ENCODE measurements around the gene CA10.

Gene CA10

DNA sequence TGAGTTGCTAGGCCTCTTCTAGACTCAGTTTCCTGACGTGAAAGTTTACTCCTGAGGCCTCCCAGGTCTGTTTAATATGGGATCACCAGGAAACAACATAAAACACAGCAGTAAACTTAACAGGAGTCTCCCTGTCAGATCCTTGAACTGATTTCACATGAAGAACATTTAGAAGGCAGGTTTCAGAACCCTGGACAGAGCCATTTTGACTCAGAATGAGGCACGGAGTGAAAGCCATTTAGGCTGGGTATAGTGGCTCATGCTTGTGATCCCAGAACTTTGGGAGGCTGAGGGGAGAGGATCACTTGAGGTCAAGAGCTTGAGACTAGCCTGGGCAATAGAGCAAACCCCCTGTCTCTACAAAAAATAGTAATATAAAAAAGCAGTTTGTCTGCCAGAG, 289.1 kb downstream of the CA10 start:
- DNase-seq (ENCODE audit: low spot score) = no peak

DNA sequence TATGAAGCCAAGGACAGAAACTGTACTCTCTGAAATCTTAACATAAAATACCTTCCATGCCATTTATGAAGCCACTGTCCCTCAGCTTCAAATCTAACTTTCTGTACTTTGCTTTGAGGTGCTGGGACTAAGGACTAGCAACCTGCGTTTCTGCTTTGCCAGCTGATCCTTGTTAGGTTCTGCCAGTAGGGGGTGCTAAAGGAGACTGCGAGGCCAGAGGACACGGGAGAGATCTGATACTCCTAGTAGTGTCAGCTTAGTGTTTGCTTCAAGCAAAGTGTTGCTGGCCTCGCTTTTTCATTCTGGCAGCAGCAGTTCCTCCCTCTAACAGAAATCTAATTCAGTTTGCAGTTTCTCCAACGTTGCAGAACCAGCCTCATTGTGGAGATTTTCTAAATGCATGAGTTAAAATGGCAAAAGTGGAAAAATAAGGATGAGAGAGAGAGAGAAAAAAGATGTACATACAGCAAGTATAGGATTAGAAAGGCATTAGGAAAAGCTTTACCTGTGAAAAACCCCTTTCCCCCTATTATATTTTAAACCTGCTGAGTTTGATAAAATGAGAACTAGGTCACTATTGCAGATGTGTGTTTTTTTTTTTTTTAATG, 297.5 kb downstream of the CA10 start:
- no peak for DNase-seq (ENCODE audit: low spot score)

DNA sequence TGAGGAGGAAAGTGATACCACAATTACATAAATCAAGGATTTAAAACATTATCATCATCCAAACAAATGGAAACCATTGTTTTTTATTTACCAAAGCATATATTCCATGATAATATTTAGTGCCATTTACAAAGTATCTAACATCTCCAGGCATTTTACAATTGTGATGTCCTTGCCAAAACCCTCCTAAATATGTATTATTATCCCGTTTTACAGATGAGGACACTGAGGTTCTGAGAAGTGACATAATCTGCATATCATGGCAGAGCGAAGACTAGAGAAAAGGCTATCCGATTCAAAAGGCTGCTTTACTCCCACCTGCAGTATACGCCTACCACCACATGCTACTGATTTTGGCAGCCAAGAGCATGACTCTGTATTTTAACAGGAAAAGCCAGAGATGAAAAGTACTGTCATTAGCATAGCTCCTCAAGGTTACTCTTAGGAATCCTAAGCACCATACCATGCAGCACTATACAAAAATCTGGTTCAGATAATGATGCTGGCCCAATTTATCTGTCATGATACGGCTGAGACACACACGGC, 301.4 kb downstream of the CA10 start:
- DNase-seq (ENCODE audit: low spot score) = no peak

DNA sequence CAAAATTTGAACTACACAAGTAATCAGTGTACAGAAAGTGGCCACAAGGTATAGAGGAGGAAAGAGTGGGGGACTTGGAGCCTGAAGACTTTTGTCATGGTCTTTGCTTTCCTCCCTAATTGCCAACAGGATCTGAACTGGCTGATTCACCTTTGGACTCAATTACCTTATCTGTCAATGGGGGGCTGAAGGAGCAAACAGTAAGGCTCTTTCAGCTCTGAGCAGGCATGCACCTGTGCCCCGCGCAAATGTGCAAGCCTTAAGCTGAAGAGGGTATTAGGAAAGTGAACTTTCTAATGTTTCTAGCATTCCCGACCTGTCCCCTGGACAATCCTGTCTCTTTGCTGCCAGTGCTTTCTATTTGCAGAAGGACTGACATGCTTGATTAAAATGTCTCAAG, 302.7 kb downstream of the CA10 start:
- no peak for DNase-seq (ENCODE audit: low spot score)

DNA sequence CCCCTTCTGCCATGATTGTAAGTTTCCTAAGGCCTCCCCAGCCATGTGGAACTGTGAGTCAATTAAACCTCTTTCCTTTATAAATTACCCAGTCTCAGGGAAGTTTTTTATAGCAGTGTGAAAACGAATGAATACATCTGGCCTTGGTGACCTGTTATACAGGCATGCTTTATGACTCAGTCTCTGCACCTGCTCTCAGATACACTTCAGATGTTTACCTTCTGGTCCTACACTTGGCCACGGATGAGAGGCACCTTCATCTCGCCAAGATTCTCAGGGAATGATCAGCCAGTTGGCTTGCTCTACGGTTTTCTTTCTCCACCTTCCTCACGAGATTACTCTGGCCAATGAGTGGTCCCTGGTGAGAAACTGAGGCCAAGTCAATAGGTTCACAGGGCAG, 304.7 kb downstream of the CA10 start:
- no peak for DNase-seq (ENCODE audit: low spot score)

DNA sequence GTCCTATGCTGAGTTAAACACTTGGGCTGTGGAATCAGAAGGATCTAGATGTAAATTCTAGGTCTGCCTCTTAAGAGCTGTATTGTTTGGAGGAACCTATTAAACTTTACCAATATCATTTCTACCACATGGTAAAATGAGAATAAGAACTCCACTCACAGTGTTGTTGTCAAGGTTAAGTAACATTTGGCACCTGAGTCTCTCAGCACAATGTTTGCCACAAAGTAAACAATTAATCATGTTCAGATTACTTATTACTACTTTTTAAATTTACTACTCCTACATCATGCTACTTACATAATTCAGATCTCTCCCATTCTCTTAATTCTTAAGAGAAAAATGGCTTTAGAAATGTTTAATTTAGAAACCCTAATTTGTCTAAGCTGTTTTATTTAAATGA, 305.9 kb downstream of the CA10 start:
- DNase-seq (ENCODE audit: low spot score) = no peak

DNA sequence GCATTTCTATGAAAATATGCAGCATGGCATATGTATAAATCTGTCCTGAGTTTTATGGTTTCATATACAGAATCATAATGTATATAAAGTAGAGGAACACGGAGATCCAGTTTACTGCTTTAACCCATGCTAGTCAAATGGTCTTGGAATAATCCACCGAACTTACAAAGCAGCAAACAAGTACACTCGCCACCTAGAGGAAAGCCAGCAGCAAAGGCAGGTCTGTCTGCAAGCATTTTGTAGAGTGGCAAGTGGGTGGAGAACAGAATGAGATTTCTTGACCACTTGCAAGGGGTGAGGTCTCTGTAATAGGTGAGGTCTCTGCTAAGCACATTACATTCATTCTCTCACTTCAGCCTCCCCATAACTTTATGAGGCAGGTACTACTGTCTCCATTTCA, 308.3 kb downstream of the CA10 start:
- no peak for DNase-seq (ENCODE audit: low spot score)

DNA sequence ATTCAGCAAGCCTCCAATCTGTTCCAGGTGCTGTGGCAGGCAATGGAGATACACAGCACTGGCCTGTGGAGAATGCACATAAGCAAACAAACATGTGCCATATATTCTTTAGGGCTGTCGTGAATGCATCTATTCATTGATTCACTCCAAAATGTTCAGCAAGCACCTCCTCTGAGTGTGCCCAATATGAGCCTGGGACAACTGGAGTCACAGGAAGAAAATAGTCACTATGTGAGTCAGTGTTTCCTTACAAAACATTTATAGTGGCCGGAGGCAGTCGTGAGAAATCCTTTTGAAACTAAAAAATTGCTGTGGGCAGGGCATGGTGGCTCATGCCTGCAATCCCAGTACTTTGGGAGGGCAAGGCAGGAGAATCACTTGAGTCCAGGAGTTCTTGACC, 310.1 kb downstream of the CA10 start:
- DNase-seq (ENCODE audit: low spot score) = no peak

DNA sequence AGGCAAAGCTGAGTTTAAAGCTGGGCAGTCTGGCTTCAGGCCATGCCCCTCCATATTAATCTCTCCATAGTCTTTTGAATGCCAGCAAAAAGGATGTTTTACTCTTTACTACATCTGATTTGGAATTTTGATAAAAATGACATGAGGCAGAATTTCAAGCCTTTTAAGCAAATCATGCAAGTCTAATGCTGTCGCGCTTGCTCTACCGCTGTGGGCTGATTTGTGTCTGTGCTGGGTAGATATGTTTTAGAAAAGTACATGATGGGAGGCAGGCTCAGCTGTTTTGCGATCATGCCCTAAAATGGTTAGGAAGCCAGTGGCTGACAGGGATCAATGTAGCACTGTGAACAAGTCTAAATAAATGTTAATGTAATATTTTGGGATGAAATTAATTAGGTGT, 311.9 kb downstream of the CA10 start:
- no peak for DNase-seq (ENCODE audit: low spot score)

DNA sequence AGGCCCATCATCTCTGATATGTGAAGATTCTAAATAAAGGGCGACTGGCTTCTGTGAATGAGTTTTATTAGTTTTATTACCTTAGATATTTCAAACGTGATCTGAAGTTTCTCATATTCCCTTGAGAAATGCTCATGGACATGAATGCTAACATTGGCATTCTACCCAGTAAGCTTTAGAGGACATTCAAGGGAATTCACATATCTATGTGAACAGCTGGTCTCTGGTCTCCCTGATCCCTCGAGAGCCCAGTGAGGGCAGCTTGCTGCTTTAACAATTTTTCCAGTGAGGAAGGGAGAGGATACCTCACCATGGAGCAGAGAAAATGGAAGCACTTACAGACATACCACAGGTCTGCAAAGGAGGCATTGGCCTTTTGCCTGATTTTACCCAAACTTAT, 312.7 kb downstream of the CA10 start:
- DNase-seq (ENCODE audit: low spot score) = no peak

DNA sequence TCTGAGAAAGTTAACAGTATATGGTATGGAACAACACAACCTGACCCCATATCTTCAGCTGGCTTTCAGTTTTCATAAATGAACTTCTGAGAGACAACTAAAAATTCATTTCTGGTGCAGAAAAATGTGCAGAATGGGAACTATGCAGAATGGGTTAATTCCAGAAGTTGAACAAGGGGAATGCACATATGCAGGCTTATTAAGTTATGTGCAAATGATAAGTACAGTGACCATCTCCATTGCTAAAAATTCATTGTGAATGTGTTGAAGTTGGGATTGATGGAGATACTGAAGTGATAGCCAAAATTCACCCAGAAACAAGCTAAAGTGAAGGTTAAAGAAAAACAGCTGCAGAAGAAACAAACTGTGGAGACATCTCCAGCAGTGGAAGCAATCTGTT, 315.8 kb downstream of the CA10 start:
- DNase-seq (ENCODE audit: low spot score) = no peak

DNA sequence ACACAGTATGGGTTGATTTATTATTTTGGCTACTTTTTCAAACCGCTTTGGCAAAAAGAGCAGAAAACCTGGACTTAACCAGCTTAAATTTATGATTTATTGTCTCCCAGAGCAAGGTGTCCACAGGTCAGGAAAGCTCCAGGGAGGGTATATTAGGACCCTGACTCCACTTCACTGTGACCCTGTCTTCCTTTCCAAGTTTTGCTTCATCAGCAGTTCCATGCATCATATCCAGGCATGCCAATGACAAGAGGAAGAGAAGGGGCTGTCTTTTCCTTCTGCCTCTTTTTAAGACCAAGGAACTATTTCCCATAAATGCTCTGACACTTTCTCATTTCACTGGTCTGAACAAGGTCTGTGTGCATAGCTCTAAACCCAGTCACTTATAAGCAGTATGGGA, 316.8 kb downstream of the CA10 start:
- DNase-seq (ENCODE audit: low spot score) = no peak

DNA sequence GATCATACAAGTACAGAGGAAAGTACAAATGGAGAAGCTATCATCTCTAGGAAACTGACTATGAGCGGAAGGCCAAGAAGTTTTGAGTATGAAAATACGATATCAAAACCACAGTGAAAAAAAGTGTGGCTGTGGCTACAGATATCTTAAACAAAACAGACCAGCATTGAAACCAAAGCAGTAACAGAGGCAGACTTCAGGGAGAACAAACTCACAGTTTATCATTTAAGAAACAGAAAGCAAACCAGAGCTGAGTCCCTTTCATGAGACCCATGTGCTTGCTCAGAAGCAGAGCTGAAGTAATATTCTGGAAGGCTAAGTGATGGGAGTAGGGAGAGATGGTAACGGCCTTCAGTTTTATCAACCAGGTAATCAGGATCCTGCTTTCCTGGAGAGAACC, 317.8 kb downstream of the CA10 start:
- no peak for DNase-seq (ENCODE audit: low spot score)

DNA sequence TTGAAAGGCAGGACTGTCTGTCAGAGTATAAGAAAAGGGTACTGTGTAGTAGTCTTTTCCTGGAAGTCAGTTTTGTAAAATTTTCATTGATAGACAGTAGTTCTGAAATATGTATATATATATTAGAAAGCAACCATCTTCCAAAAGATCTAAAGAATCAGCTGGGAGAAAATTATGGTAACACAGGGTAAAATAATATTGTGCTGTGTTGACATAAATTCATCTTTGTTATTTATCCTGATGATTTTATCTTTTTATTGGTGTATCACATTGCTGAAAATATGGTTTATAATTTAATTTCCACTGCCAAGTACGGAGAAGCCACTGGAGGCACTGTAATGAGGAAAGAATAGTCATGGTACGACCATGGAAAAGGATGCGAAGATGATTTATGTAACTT, 324.9 kb downstream of the CA10 start:
- DNase-seq (ENCODE audit: low spot score) = no peak

DNA sequence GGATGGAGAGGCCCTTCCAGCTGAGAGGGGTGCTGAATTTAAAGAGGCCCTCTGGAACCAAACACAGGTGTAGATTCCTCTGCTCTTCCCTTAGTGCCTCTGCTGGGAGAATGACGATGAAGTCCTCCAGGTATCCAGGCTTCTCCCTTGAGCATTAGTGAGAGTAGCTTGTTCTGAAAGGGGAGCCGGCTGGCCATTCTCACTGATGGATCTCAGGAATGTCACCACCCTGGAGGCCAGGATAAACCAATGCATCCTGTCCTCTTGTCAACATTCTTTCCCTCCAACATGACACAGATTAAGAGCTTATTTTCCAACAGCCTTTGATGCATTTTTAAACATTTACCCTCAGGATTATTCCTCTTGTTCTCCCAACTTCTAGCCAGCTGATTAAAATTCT, 325.5 kb downstream of the CA10 start:
- DNase-seq (ENCODE audit: low spot score) = no peak

DNA sequence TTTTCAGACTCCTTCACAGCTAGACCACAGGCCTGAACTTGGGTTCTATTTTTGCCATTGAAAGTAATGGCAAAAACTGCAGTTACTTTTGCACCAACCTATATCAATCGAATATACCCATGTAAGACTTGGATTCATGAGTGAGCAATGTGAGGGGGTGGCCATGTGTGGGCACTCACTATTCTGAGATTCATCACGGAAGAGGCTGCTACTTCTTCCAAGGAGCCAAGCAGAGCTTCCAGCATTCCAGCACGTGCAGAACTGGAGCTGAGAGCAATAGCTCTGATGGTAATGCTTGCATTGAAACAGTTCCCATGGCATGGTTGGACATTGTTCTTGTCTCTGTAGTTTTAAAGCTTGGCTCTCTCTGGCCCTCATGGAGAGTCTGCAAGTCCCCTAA, 327.6 kb downstream of the CA10 start:
- DNase-seq (ENCODE audit: low spot score) = no peak

DNA sequence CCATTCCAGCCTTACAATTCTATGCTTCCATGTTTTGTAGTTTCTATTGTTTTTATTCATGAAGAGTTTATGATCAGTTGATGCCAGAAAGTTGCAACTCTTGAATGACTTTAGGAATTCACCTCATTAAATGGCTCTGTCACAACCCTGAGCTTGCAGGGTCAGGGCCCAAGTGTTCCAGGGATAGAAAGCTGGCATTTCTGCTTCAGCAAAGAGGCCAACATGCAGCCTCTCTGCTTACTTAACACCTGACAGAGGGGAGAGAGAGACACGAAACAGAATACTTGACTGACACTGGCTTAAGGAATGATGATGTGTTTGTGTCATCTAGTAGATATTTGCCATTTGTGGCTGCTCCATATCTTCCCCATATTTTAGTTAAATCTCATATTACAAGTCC, 328.1 kb downstream of the CA10 start:
- no peak for DNase-seq (ENCODE audit: low spot score)

DNA sequence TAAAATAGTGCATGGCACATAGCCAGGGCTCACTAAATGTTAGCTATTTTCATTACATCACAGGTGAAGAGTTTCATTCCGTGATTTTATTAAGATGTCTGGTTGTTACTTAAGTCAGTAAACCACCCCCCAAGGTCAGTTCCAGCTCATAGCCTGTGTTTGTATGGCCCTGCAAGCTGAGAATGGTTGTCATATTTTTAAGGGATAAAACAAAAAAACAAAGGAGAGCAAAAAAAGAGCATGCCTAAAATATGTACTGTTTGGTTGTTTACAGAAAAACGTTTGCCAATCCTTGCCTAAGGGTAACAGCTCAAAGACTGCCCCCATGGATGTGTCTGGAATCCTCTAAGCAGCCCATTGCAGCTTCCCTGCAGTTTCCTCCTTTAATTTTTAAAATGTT, 329.6 kb downstream of the CA10 start:
- no peak for DNase-seq (ENCODE audit: low spot score)

DNA sequence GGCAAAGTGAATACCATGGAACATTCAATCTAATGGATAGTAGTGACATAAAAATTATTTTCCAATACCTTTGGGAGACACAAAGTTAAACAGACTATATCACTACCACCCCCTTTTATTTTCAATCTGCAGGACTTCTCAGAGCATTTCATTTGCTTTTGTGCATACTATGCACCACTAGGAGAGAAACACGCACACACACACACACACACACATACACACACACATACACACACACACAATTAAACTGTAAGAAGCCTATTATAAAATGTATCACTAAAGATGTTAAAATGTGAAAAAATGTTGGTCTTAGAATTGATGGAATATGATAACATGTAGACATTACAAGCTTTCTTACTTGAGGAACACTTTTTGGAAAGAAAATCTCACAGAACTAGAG, 331.4 kb downstream of the CA10 start:
- no peak for DNase-seq (ENCODE audit: low spot score)

DNA sequence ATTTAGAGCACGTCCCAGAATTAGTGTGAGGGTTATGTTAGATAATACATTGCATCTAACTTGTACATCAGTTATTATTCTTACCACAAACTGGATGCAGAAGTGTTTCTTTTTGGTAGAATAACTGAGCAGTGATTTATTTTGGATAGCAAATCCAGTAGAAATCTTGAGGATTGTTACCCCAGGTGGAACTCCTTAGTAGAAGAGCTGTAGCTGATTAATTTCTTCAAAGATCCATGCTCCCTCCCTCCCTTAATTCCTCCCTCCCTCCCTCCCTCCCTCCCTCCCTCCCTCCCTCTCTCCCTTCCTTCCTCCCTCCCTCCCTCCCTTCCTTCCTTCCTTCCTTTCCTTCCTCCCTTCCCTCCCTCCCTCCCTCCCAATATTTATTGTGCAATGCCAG, 337.7 kb downstream of the CA10 start:
- DNase-seq (ENCODE audit: low spot score) = no peak

DNA sequence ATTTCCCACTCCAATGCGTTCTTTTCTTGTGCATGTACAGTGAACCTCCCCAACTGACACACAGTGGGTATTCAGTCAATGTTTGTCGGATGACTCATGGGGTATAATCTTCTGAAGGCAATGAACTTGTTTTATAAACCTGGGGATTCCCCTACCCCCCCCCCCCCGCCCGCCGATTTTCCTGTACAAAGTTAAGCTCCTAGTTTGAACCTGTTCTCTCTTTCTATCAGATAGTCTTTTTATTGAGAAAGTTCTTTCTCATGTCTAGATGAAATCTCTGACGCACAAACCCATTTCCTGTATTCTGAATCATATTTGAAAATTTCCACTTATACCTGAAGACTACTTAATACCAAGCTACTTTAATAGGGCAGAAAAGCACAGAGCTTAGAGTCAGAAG, 338.3 kb downstream of the CA10 start:
- no peak for DNase-seq (ENCODE audit: low spot score)

DNA sequence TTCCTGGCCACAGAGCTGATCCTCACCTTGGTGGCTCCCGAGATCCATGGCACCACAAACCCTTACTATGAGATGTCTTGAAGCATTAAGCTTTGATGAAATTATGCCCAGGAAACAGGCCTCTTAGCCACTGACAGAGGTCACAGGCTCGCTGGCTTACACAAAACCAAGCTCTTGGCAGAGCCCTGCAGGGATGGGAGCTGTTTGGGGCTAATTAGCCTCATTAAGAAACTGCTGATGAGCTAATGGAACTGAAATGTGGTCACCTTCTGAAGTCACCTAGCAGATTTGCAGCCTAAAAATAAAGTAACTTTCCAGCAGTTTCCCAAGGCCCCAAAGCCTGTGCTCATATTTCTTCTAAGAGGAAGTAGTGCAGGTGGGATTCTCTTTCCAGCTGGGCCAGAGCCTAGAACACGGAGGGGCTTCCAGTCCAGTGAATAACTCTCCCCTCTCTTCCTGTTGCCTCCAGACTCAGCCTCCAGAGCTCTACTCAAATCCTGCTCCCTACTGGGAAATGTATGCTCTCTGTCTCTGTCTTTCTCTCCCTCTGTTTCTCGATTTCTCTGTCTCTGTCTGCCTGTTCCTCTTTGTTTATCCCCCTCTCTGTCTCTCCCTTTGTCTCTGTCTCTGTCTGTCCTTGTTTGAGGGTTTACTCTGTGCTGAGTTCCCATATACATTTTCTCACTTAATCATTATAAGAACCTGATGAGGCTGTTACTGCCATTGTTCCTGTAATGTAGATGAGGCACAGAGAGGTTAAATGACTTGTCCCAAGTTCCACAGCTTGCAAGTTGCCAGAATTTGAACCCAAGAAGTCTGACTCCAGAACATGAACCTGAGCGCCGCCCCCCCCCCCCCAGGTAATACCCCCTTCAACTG, 338.9 kb downstream of the CA10 start:
- DNase-seq (ENCODE audit: low spot score) = no peak

DNA sequence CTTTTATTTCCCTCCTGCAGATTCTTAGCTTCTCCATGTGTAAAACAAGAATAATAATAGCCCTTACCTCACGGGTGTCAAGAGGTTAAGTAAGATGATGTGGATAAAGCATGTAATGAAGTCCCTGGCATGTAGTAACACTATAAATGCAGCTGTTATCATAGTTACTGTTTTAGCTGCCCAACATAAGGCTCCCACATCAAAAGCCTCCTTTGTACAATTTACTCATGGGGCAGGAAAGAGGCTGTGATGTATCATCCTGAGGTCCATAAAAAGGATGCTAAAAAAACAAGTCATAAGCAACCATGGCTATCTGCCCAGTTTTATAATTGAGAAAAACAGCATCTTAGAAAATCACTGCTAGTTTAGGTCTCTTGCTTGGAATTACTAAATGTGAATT, 339.7 kb downstream of the CA10 start:
- no peak for DNase-seq (ENCODE audit: low spot score)

DNA sequence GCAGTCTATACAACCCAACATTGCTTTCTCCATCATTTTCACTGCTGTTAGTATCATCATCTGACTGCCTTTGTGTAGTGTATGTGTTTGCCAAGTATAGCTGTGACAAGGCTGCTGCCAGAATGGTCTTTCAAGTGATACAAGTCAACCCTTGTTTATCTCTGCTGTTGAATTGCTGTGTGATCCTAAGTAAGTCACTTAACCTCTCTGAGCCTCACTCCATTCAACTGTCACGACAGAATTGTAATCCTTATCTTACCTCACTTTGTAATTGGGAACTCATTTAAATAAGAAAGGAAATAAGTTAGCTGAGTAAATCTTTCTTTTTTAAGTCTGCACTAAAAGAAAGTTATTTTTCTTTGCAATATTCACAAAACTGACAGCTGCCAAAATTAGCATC, 340.6 kb downstream of the CA10 start:
- no peak for DNase-seq (ENCODE audit: low spot score)

Data from left forelimb (tissue), 1 donor.